OCI-LY7 (cell line): ENCODE data around the gene COL4A1.

Source experiments
- CTCF ChIP-seq: fragments of 200-600 bp; sonication (generic); conservative IDR thresholded peaks from 2 replicates; pipeline ENCODE4 v1.5.1; 2014; ENCODE audit warnings: mild to moderate bottlenecking, antibody characterized with exemption, low read length, moderate library complexity, mixed read lengths
- EZH2phosphoT487 ChIP-seq: fragments of 200-600 bp; sonication (generic); IDR thresholded peaks from 2 replicates; pipeline ENCODE4 v1.6.1; 2018; ENCODE audit warnings: low read depth, borderline replicate concordance, mild to moderate bottlenecking, mixed run types, antibody characterized with exemption, low read length, moderate library complexity, mixed read lengths

GRCh38 chr13:110126391-110126961, 180.5 kb downstream of the COL4A1 start:
- TF ChIP-seq CTCF (no peak), EZH2phosphoT487 (no peak)
